IMR-90 (cell line): ENCODE measurements around the gene PRR5L. TPM values are rescaled to one million over a fixed set of nuclear protein-coding genes. Genes with fewer than 3 reads are reported as not detected.

Experiments used
- ATAC-seq: fragments of 200-7000 bp; cut with Tn5 transposase; 2 replicates; pipeline ENCODE4 v1.9.1; 2020; ENCODE audit warnings: low read depth, mild to moderate bottlenecking, moderate library complexity
- BruUV-seq: library from RNA; stranded (reverse); fragments of 400-500 nt; replicated peaks from 2 replicates; lab custom pipeline; 2021; lab: Mats Ljungman, UMichigan
- CTCF ChIA-PET: fragments of 300-600 bp; formaldehyde crosslinking; extraction: SDS; loops from one replicate; lab custom pipeline; 2021; ENCODE audit warnings: antibody characterized with exemption; lab: Yijun Ruan, JAX
- POLR2A ChIA-PET: fragments of 300-600 bp; sonication (Branson Sonifier 250); formaldehyde crosslinking; loops from one replicate; lab custom pipeline; 2022; ENCODE audit warnings: antibody characterized with exemption; ENCODE audit not compliant: unreplicated experiment; lab: Charles Lee
- DNase-seq: peaks from one replicate; pipeline ENCODE4 v3.0.0; 2013
- H2AFZ ChIP-seq: replicated peaks from 2 replicates; pipeline ENCODE3; 2013; ENCODE audit warnings: low read length, mild to moderate bottlenecking; ENCODE audit not compliant: poor library complexity
- H2AK5ac ChIP-seq: 2 replicates; pipeline ENCODE4 v1.6.1; 2013; ENCODE audit warnings: low read depth, low read length, inconsistent platforms
- H2AK9ac ChIP-seq: replicated peaks from 2 replicates; pipeline ENCODE3; 2013; ENCODE audit warnings: mild to moderate bottlenecking, low read depth, low read length, moderate library complexity; ENCODE audit not compliant: poor library complexity
- H2BK120ac ChIP-seq: 2 replicates; pipeline ENCODE4 v1.6.1; 2013; ENCODE audit warnings: low read depth, low read length, inconsistent platforms
- H2BK15ac ChIP-seq: 3 replicates; pipeline ENCODE4 v1.6.1; 2013; ENCODE audit warnings: low read depth, low read length, inconsistent platforms
- H2BK20ac ChIP-seq: 2 replicates; pipeline ENCODE4 v1.6.1; 2013; ENCODE audit warnings: low read depth, mild to moderate bottlenecking, inconsistent platforms, low read length, moderate library complexity
- H2BK5ac ChIP-seq: 2 replicates; pipeline ENCODE4 v1.6.1; 2013; ENCODE audit warnings: mild to moderate bottlenecking, low read depth, low read length, inconsistent platforms; ENCODE audit not compliant: poor library complexity, severe bottlenecking
- H3K14ac ChIP-seq: replicated peaks from 2 replicates; pipeline ENCODE4 v1.6.1; 2013; ENCODE audit warnings: low read depth, low read length, inconsistent platforms
- H3K18ac ChIP-seq: 2 replicates; pipeline ENCODE4 v1.6.1; 2013; ENCODE audit warnings: low read depth, low read length, control low read depth
- H3K23ac ChIP-seq: 2 replicates; pipeline ENCODE4 v1.6.1; 2013; ENCODE audit warnings: low read depth, low read length, inconsistent platforms
- H3K27ac ChIP-seq: 2 replicates; pipeline ENCODE4 v1.5.1; 2013; ENCODE audit warnings: mild to moderate bottlenecking, control low read depth, low read length; ENCODE audit not compliant: insufficient read depth
- H3K27me3 ChIP-seq: 2 replicates; pipeline ENCODE4 v1.6.1; 2013; ENCODE audit warnings: low read length; ENCODE audit not compliant: control insufficient read depth, insufficient read depth
- H3K36me3 ChIP-seq: 2 replicates; pipeline ENCODE4 v1.6.1; 2013; ENCODE audit warnings: low read length, mixed read lengths; ENCODE audit not compliant: control insufficient read depth, insufficient read depth
- H3K4ac ChIP-seq: 2 replicates; pipeline ENCODE4 v1.6.1; 2013; ENCODE audit warnings: low read depth, low read length, inconsistent platforms
- H3K4me1 ChIP-seq: 2 replicates; pipeline ENCODE4 v1.6.1; 2013; ENCODE audit warnings: low read length, mixed read lengths; ENCODE audit not compliant: control insufficient read depth, insufficient read depth
- H3K4me2 ChIP-seq: 2 replicates; pipeline ENCODE4 v1.6.1; 2013; ENCODE audit warnings: low read depth, mild to moderate bottlenecking, control low read depth, low read length, moderate library complexity
- H3K4me3 ChIP-seq: 2 replicates; pipeline ENCODE4 v1.5.1; 2013; ENCODE audit warnings: low read depth, mild to moderate bottlenecking, control low read depth, low read length, moderate library complexity; ENCODE audit not compliant: insufficient read depth
- H3K56ac ChIP-seq: 2 replicates; pipeline ENCODE4 v1.6.1; 2013; ENCODE audit warnings: low read length, inconsistent platforms; ENCODE audit not compliant: insufficient read depth; ENCODE audit errors: extremely low read depth
- H3K79me1 ChIP-seq, 2 experiments: 2 replicates each; pipeline ENCODE4 v1.6.1; 2013; ENCODE audit warnings: low read length in 2 of 2, inconsistent platforms in 1 of 2, low read depth in 1 of 2
- H3K9ac ChIP-seq: 2 replicates; pipeline ENCODE4 v1.6.1; 2013; ENCODE audit warnings: low read depth, low read length, control low read depth
- H3K9me1 ChIP-seq: 2 replicates; pipeline ENCODE4 v1.6.1; 2013; ENCODE audit warnings: low read length, inconsistent platforms; ENCODE audit not compliant: insufficient read depth
- H3K9me3 ChIP-seq: 2 replicates; pipeline ENCODE4 v1.6.1; 2013; ENCODE audit warnings: low read length; ENCODE audit not compliant: control insufficient read depth, insufficient read depth
- H4K20me1 ChIP-seq: 2 replicates; pipeline ENCODE4 v1.6.1; 2013; ENCODE audit warnings: low read length, inconsistent platforms; ENCODE audit not compliant: insufficient read depth
- H4K5ac ChIP-seq: 2 replicates; pipeline ENCODE4 v1.6.1; 2013; ENCODE audit warnings: mild to moderate bottlenecking, low read depth, low read length, control low read depth
- H4K8ac ChIP-seq, 2 experiments: 2 replicates each; pipeline ENCODE4 v1.6.1; 2013; ENCODE audit warnings: low read depth in 2 of 2, low read length in 2 of 2, control low read depth in 1 of 2, inconsistent platforms in 1 of 2
- H4K91ac ChIP-seq: 2 replicates; pipeline ENCODE4 v1.6.1; 2013; ENCODE audit warnings: low read depth, low read length, inconsistent platforms; ENCODE audit not compliant: insufficient read depth
- BHLHE40 ChIP-seq: fragments of 150-350 bp; IDR thresholded peaks from 2 replicates; pipeline ENCODE4 v1.6.1; 2016; ENCODE audit warnings: mild to moderate bottlenecking, low read depth, low read length
- CHD1 ChIP-seq: IDR thresholded peaks from 2 replicates; pipeline ENCODE4 v1.6.1; 2012; ENCODE audit warnings: low read depth, low read length, improper control_type of control experiment
- CTCF ChIP-seq: conservative IDR thresholded peaks from 2 replicates; pipeline ENCODE4 v1.5.1; 2012; ENCODE audit warnings: mild to moderate bottlenecking, low read depth, low read length, improper control_type of control experiment
- ELK1 ChIP-seq: fragments of 150-350 bp; IDR thresholded peaks from 2 replicates; pipeline ENCODE4 v1.6.1; 2016; ENCODE audit warnings: low read depth, mild to moderate bottlenecking, low read length, moderate library complexity, borderline replicate concordance
- FOS ChIP-seq: fragments of 150-350 bp; IDR thresholded peaks from 2 replicates; pipeline ENCODE4 v1.6.1; 2016; ENCODE audit warnings: low read depth, low read length
- MAFK ChIP-seq: IDR thresholded peaks from 2 replicates; pipeline ENCODE4 v1.6.1; 2012; ENCODE audit warnings: low read depth, low read length, improper control_type of control experiment
- MXI1 ChIP-seq: IDR thresholded peaks from 2 replicates; pipeline ENCODE4 v1.6.1; 2012; ENCODE audit warnings: low read depth, mild to moderate bottlenecking, low read length, moderate library complexity, borderline replicate concordance
- NFE2L2 ChIP-seq: fragments of 150-350 bp; IDR thresholded peaks from 2 replicates; pipeline ENCODE4 v1.6.1; 2016; ENCODE audit warnings: low read depth, mild to moderate bottlenecking, low read length
- POLR2A ChIP-seq: IDR thresholded peaks from 2 replicates; pipeline ENCODE4 v1.6.1; 2012; ENCODE audit warnings: mild to moderate bottlenecking, low read depth, low read length
- RAD21 ChIP-seq: IDR thresholded peaks from 2 replicates; pipeline ENCODE4 v1.6.1; 2012; ENCODE audit warnings: low read length, improper control_type of control experiment
- RFX5 ChIP-seq: IDR thresholded peaks from 2 replicates; pipeline ENCODE4 v1.8.0; 2012; ENCODE audit warnings: low read depth, mild to moderate bottlenecking, low read length, moderate library complexity
- SMC3 ChIP-seq: fragments of 150-350 bp; IDR thresholded peaks from 2 replicates; pipeline ENCODE4 v1.6.1; 2016; ENCODE audit warnings: low read depth, mild to moderate bottlenecking, antibody characterized with exemption, low read length, moderate library complexity
- WGBS, 2 experiments: methylation state at CpG; one replicate each; pipeline versions ENCODE4 v1.1.5 to v1.1.7; 2013; ENCODE audit warnings: missing lambda C conversion rate in 2 of 2; ENCODE audit not compliant: insufficient read length in 1 of 2; ENCODE audit errors: extremely low coverage in 2 of 2; 5-methylcytosine and 5-hydroxymethylcytosine counted together
- dilution Hi-C: fragments of 300-500 bp; cut with HindIII; formaldehyde crosslinking; loops from one replicate; pipeline ENCODE4 v1.14.3; 2018; ENCODE audit warnings: low sequenced_read_pairs; ENCODE audit not compliant: unreplicated experiment
- in situ Hi-C: fragments of 300-500 bp; cut with MboI; formaldehyde crosslinking; loops from 3 replicates; pipeline ENCODE4 v1.14.3; 2019; ENCODE audit warnings: low sequenced_read_pairs, inconsistent platforms, mixed read lengths
- intact Hi-C: fragments of 100-400 bp; cut with micrococcal nuclease; formaldehyde crosslinking; loops from 2 replicates; pipeline ENCODE4 v1.10.0; 2022
- polyA plus RNA-seq, 3 experiments: library from polyadenylated mRNA; depleted of rRNA; stranded (reverse); fragments of >200 nt; gene quantifications; 2 replicates each; pipeline ENCODE4 v1.2.3, GENCODE V29; 2012; ENCODE audit warnings: low replicate concordance in 1 of 3
- total RNA-seq: library from RNA; depleted of rRNA; stranded (reverse); fragments of >200 nt; gene quantifications from 2 replicates; pipeline ENCODE4 v1.2.3, GENCODE V29; 2012

PRR5L gene
- total and polyA plus RNA-seq, 2 of the 4 experiments (the other 2 are of a cell fraction): 2.9 to 3.6 TPM

- CTCF ChIA-PET: no interaction called here
- dilution Hi-C loops: no loop called here
Observed at GRCh38 chr11:36399745-36400144, 103.7 kb downstream of the PRR5L start.

More at GRCh38 chr11:36399745-36400144, 103.7 kb downstream of the PRR5L start:
- POLR2A ChIA-PET: no interaction called here
- Histone ChIP-seq H4K20me1 (no peaks in the 10 kb centered on the region), H3K4me1 (peaks cover 8% of the 10 kb centered on the region), H3K4me3 (no peak overlapping the region), H2BK120ac (no peak overlapping the region), H2AFZ (no peak overlapping the region), H3K4me2 (no peak overlapping the region), H3K79me1 (no peaks in the 10 kb centered on the region), H3K27ac (no peak overlapping the region), H4K91ac (no peak overlapping the region), H3K56ac (no peak overlapping the region), H2AK9ac (no peak overlapping the region), H4K8ac (no peak overlapping the region), H3K18ac (no peak overlapping the region), H3K14ac (no peak overlapping the region), H2AK5ac (no peak overlapping the region), H3K36me3 (no peaks in the 10 kb centered on the region; the same call in 1 of the 2 replicates), H4K5ac (no peak overlapping the region), H2BK20ac (no peak overlapping the region), H2BK15ac (no peak overlapping the region), H2BK5ac (no peak overlapping the region), H3K9me1 (peaks cover 18% of the 10 kb centered on the region), H3K9me3 (no peaks in the 10 kb centered on the region), H3K9ac (no peak overlapping the region), H3K23ac (no peak overlapping the region), H3K4ac (no peak overlapping the region), H3K27me3 (no peaks in the 10 kb centered on the region; the same call in 1 of the 2 replicates)
- intact Hi-C loops (no loop called here), in situ Hi-C loops (no loop called here)
- no CpG with 5 or more reads among the region's 5 CpGs for WGBS, 2 experiments
- TF ChIP-seq CHD1 (no peak), CTCF (no peak), RAD21 (no peak), BHLHE40 (no peak), MAFK (no peak), FOS (no peak), MXI1 (no peak), NFE2L2 (no peak), SMC3 (no peak), RFX5 (no peak), POLR2A (no peak), ELK1 (no peak)
- BruUV-seq: no TSS peak
- ATAC-seq (no peak), DNase-seq (no peak)
